Lung (tissue), 12 donors: Measurements from ENCODE around the gene SHLD1. TPM values are rescaled to one million over a fixed set of nuclear protein-coding genes. Genes with fewer than 3 reads are reported as not detected.
"Not testable (repeated sequence)": the region's sequence is repeated elsewhere in the genome, so short reads cannot be mapped to it uniquely, and the experiment has no call there.

Source experiments
- ATAC-seq: fragments of 200-7000 bp; cut with Tn5 transposase; one replicate; pipeline ENCODE4 v1.9.1; 2020; ENCODE audit warnings: moderate number of reproducible peaks; ENCODE audit not compliant: insufficient read depth, low FRiP score
- DNase-seq, 3 donors: peaks; one replicate each; pipeline ENCODE4 v3.0.0-alpha.2; 2013 to 2017
- H3K27ac ChIP-seq, 2 donors: one replicate each; pipeline ENCODE4 v1.5.1; 2013; ENCODE audit warnings: mild to moderate bottlenecking in 2 of 2, moderate library complexity in 2 of 2, control low read depth in 1 of 2, inconsistent platforms in 1 of 2, low read depth in 1 of 2, low read length in 1 of 2
- H3K27me3 ChIP-seq, 3 donors: one replicate each; pipeline ENCODE4 v1.5.1; 2013; ENCODE audit warnings: low read length in 2 of 3; ENCODE audit not compliant: control insufficient read depth in 3 of 3, insufficient read depth in 3 of 3
- H3K36me3 ChIP-seq, 4 donors: one replicate each; pipeline ENCODE4 v1.5.1; 2013; ENCODE audit warnings: low read length in 4 of 4, mild to moderate bottlenecking in 1 of 4, moderate library complexity in 1 of 4; ENCODE audit not compliant: control insufficient read depth in 4 of 4, insufficient read depth in 4 of 4
- H3K4me1 ChIP-seq, 5 donors: one replicate each; pipeline ENCODE4 v1.5.1; 2013; ENCODE audit warnings: low read length in 5 of 5, mild to moderate bottlenecking in 2 of 5, moderate library complexity in 1 of 5; ENCODE audit not compliant: control insufficient read depth in 5 of 5, insufficient read depth in 5 of 5
- H3K4me3 ChIP-seq: one replicate; pipeline ENCODE4 v1.5.1; 2013; ENCODE audit warnings: mild to moderate bottlenecking, control low read depth, moderate library complexity
- H3K9ac ChIP-seq, 2 donors: one replicate each; pipeline ENCODE4 v1.5.1; 2013; ENCODE audit warnings: low read length in 2 of 2, control low read depth in 1 of 2; ENCODE audit not compliant: insufficient read depth in 1 of 2
- H3K9me3 ChIP-seq, 4 donors: one replicate each; pipeline ENCODE4 v1.5.1; 2013; ENCODE audit warnings: low read length in 3 of 4, mild to moderate bottlenecking in 1 of 4, moderate library complexity in 1 of 4; ENCODE audit not compliant: control insufficient read depth in 4 of 4, insufficient read depth in 3 of 4
- CTCF ChIP-seq: IDR thresholded peaks from 2 replicates; pipeline ENCODE4 v1.5.1; 2012; ENCODE audit warnings: mild to moderate bottlenecking; ENCODE audit errors: control extremely low read depth, extremely low read depth
- WGBS, 2 donors: extraction: QIAGEN DNeasy Blood & Tissue Kit; methylation state at CpG; one replicate each; pipeline ENCODE4 v1.1.7; 2013; 5-methylcytosine and 5-hydroxymethylcytosine counted together
- polyA plus RNA-seq, 2 donors: library from polyadenylated mRNA; stranded (reverse); fragments of 200-250 nt; gene quantifications; one replicate each; pipeline ENCODE4 v1.2.1, GENCODE V29; 2013
- total RNA-seq, 2 donors: library from RNA; depleted of rRNA in 1 of 2; stranded (reverse); fragments of >200 nt in 1 of 2; gene quantifications; one replicate each; pipeline ENCODE4 v1.2.1, GENCODE V29; 2014 to 2021
- donor health status: control.
- donor health status: control.
- donor health status: Bipolar disorder and iron deficiency.
- donor health status: healthy.
- donor health status: DM: yes; HTN: yes; CAD: no.

The SHLD1 gene
- total and polyA plus RNA-seq, 4 donors, result 5.0 to 6.8 (median 6.1) TPM

GRCh38 chr20:5719861-5720403, 30.3 kb upstream of the SHLD1 start:
- no peaks in the 10 kb centered on the region for H3K27me3 ChIP-seq
- DNase-seq, result no peak
- H3K36me3 ChIP-seq, result no peaks in the 10 kb centered on the region
- H3K9ac ChIP-seq, result no peak overlapping the region
- WGBS, 2 donors, result 63 to 74% methylated on average over 6 of the region's 6 CpGs
- no peak for TF ChIP-seq CTCF
- no peak overlapping the region for H3K27ac ChIP-seq
- H3K4me3 ChIP-seq, result no peak overlapping the region
- no peak for ATAC-seq
- peaks cover 0 to 4% (median 0%) of the 10 kb centered on the region in 5 donors for H3K4me1 ChIP-seq
- H3K9me3 ChIP-seq, result peaks cover 0 to 2% (median 0%) of the 10 kb centered on the region in 4 donors

GRCh38 chr20:5720696-5721095, 29.5 kb upstream of the SHLD1 start:
- no peaks in the 10 kb centered on the region for H3K27me3 ChIP-seq
- no peak overlapping the region for H3K9ac ChIP-seq
- no peak overlapping the region for H3K27ac ChIP-seq
- no peak for ATAC-seq
- WGBS, 2 donors, result 80 to 86% methylated on average over 5 of the region's 5 CpGs
- no peak for DNase-seq
- H3K9me3 ChIP-seq, result peaks cover 0 to 2% (median 0%) of the 10 kb centered on the region in 4 donors
- H3K4me3 ChIP-seq, result no peak overlapping the region
- peaks cover 0 to 4% (median 0%) of the 10 kb centered on the region in 5 donors for H3K4me1 ChIP-seq
- no peak for TF ChIP-seq CTCF
- no peaks in the 10 kb centered on the region for H3K36me3 ChIP-seq

- DNase-seq, H3K27me3 ChIP-seq: not testable (repeated sequence)
- 97 to 98% methylated on average over 6 of the region's 6 CpGs for WGBS, 2 donors
These were observed 28.8 kb upstream of the SHLD1 start for GRCh38 chr20:5721356-5721755.

GRCh38 chr20:5722927-5723326, 27.3 kb upstream of the SHLD1 start:
- TF ChIP-seq CTCF, result no peak
- H3K9me3 ChIP-seq, result peaks cover 0 to 5% (median 0%) of the 10 kb centered on the region in 4 donors
- H3K4me3 ChIP-seq, result no peak overlapping the region
- 59 to 77% methylated on average over 9 of the region's 9 CpGs for WGBS, 2 donors
- H3K4me1 ChIP-seq, result peaks cover 0 to 4% (median 0%) of the 10 kb centered on the region in 5 donors
- DNase-seq (no peak), ATAC-seq (no peak)
- H3K36me3 ChIP-seq, result no peaks in the 10 kb centered on the region
- H3K27ac ChIP-seq, result no peak overlapping the region
- H3K27me3 ChIP-seq, result no peaks in the 10 kb centered on the region
- H3K9ac ChIP-seq, result no peak overlapping the region

More at GRCh38 chr20:5721356-5721755, 28.8 kb upstream of the SHLD1 start:
- H3K4me3 ChIP-seq, H3K36me3 ChIP-seq, H3K9me3 ChIP-seq, H3K4me1 ChIP-seq, H3K9ac ChIP-seq, ATAC-seq, H3K27ac ChIP-seq: not testable (repeated sequence)

- WGBS, 2 donors, result 71 to 86% methylated on average over 3 of the region's 3 CpGs
- DNase-seq, H3K27ac ChIP-seq, H3K9me3 ChIP-seq, H3K36me3 ChIP-seq, H3K4me3 ChIP-seq, ATAC-seq, H3K27me3 ChIP-seq, H3K9ac ChIP-seq: not testable (repeated sequence)
- peaks cover 0 to 11% (median 2%) of the 10 kb centered on the region in 5 donors for H3K4me1 ChIP-seq
These were observed 25.1 kb upstream of the SHLD1 start for GRCh38 chr20:5725183-5725463.
